Left lung (tissue), 10 donors: Measurements from ENCODE around the gene EXOC2. TPM values are rescaled to one million over a fixed set of nuclear protein-coding genes. Genes with fewer than 3 reads are reported as not detected.
"Not testable (repeated sequence)": the region's sequence is repeated elsewhere in the genome, so short reads cannot be mapped to it uniquely, and the experiment has no call there.

Source experiments
- ATAC-seq: fragments of 200-7000 bp; cut with Tn5 transposase; one replicate; pipeline ENCODE4 v1.9.1; 2020; ENCODE audit warnings: moderate library complexity
- DNase-seq, 4 donors: peaks; one replicate each; pipeline ENCODE4 v3.0.0-alpha.2; 2013 to 2020
- H3K27ac ChIP-seq, 2 donors: fragments of 200-600 bp; sonication (generic) in 1 of 2; one replicate each; pipeline versions ENCODE4 v1.5.0 to v1.8.0; 2020 to 2021
- H3K27me3 ChIP-seq, 2 donors: fragments of 200-600 bp; sonication (generic) in 1 of 2; one replicate each; pipeline versions ENCODE4 v1.5.0 to v1.8.0; 2020 to 2021
- H3K36me3 ChIP-seq, 2 donors: fragments of 200-600 bp; sonication (generic) in 1 of 2; one replicate each; pipeline versions ENCODE4 v1.5.0 to v1.8.0; 2020 to 2021
- H3K4me1 ChIP-seq, 2 donors: fragments of 200-600 bp; one replicate each; pipeline ENCODE4 v1.8.0; 2021
- H3K4me3 ChIP-seq, 2 donors: fragments of 200-600 bp; sonication (generic) in 1 of 2; one replicate each; pipeline versions ENCODE4 v1.5.0 to v1.8.0; 2020 to 2021; ENCODE audit warnings: mild to moderate bottlenecking in 1 of 2
- H3K9me3 ChIP-seq, 2 donors: fragments of 200-600 bp; sonication (generic) in 1 of 2; one replicate each; pipeline versions ENCODE4 v1.5.0 to v1.8.0; 2020 to 2021
- CTCF ChIP-seq, 2 donors: fragments of 200-600 bp; sonication (generic) in 1 of 2; IDR thresholded peaks; one replicate each; pipeline versions ENCODE4 v1.5.0 to v1.8.0; 2021; ENCODE audit warnings: antibody characterized with exemption in 2 of 2
- intact Hi-C, 2 donors: fragments of 100-400 bp; cut with DNase I; formaldehyde crosslinking; loops; one replicate each; pipeline versions ENCODE4 v1.11.2 to v1.14.2; 2022
- polyA plus RNA-seq, 6 donors: library from polyadenylated mRNA; unstranded; fragments of 120-200 nt; gene quantifications; one replicate each; pipeline ENCODE4 v1.2.1, GENCODE V29; 2013; ENCODE audit not compliant: insufficient read length in 6 of 6
- total RNA-seq, 2 donors: library from RNA; stranded (reverse); fragmentation: NEBNext Ultra II Directional; extraction: Animal tissue kit (Norgen Biotek cat#: 25700); gene quantifications; one replicate each; pipeline ENCODE4 v1.2.1, GENCODE V29; 2021
- donor health status: DM: no; HTN: yes; CAD: no.
- donor health status: DM: no; HTN: no; CAD: no.

The EXOC2 gene
- total and polyA plus RNA-seq, 8 donors, result 19.8 to 30.4 (median 28.4) TPM

GRCh38 chr6:667253-667927, 25.5 kb downstream of the EXOC2 start:
- Histone ChIP-seq H3K4me3 (no peak overlapping the region), H3K9me3 (peaks cover 0 to 6% of the 10 kb centered on the region in 2 donors), H3K27ac (no peak overlapping the region), H3K27me3 (no peaks in the 10 kb centered on the region), H3K4me1 (peaks cover 0 to 4% of the 10 kb centered on the region in 2 donors), H3K36me3 (no peaks in the 10 kb centered on the region)
- TF ChIP-seq CTCF (IDR thresholded peaks at IDR 0.05), result no peak
- ATAC-seq (no peak), DNase-seq (no peak)
- intact Hi-C loops, result no loop called here

- no peak overlapping the region for H3K27ac ChIP-seq
- H3K36me3 ChIP-seq, result no peaks in the 10 kb centered on the region
- no peak for DNase-seq
- ATAC-seq, result no peak
- H3K9me3 ChIP-seq, result peaks cover 0 to 6% of the 10 kb centered on the region in 2 donors
- peaks cover 0 to 6% of the 10 kb centered on the region in 2 donors for H3K4me1 ChIP-seq
- no peak overlapping the region for H3K4me3 ChIP-seq
- no peak for TF ChIP-seq CTCF (IDR thresholded peaks at IDR 0.05)
- intact Hi-C loops, result no loop called here
- no peaks in the 10 kb centered on the region for H3K27me3 ChIP-seq
Observed at GRCh38 chr6:665403-666267, 27.3 kb downstream of the EXOC2 start.

- H3K36me3 ChIP-seq, intact Hi-C loops, ATAC-seq, H3K4me3 ChIP-seq, H3K27me3 ChIP-seq, DNase-seq, H3K9me3 ChIP-seq, H3K27ac ChIP-seq: not testable (repeated sequence)
- peaks cover 0 to 11% of the 10 kb centered on the region in 2 donors for H3K4me1 ChIP-seq
Observed at GRCh38 chr6:663788-664187, 29.2 kb downstream of the EXOC2 start.

GRCh38 chr6:659716-660581, 33.0 kb downstream of the EXOC2 start:
- no peaks in the 10 kb centered on the region for H3K27me3 ChIP-seq
- intact Hi-C loops, result no loop called here
- H3K27ac ChIP-seq, result no peak overlapping the region
- DNase-seq, result no peak
- H3K36me3 ChIP-seq, result peaks cover 0 to 11% of the 10 kb centered on the region in 2 donors
- peaks cover 0 to 11% of the 10 kb centered on the region in 2 donors for H3K4me1 ChIP-seq
- no peak for TF ChIP-seq CTCF (IDR thresholded peaks at IDR 0.05)
- H3K4me3 ChIP-seq, result no peak overlapping the region
- no peak for ATAC-seq
- peaks cover 0 to 5% of the 10 kb centered on the region in 2 donors for H3K9me3 ChIP-seq

- Histone ChIP-seq H3K27me3 (no peaks in the 10 kb centered on the region), H3K4me3 (no peak overlapping the region), H3K4me1 (peaks cover 0 to 11% of the 10 kb centered on the region in 2 donors), H3K9me3 (peaks cover 0 to 7% of the 10 kb centered on the region in 2 donors), H3K36me3 (peaks cover 0 to 11% of the 10 kb centered on the region in 2 donors), H3K27ac (no peak overlapping the region)
- DNase-seq (no peak), ATAC-seq (peak; percentile 25)
- intact Hi-C loops, result no loop called here
- TF ChIP-seq CTCF (IDR thresholded peaks at IDR 0.05), result no peak
Observed at GRCh38 chr6:658244-658643, 34.7 kb downstream of the EXOC2 start.
